NCI-H187 (cell line): ENCODE data around the gene INSM1.

ENCODE experiments used
- DNase-seq, 2 experiments: peaks; one replicate each; lab custom pipeline; 2025; lab: John Stamatoyannopoulos, UW

The INSM1 gene

DNA sequence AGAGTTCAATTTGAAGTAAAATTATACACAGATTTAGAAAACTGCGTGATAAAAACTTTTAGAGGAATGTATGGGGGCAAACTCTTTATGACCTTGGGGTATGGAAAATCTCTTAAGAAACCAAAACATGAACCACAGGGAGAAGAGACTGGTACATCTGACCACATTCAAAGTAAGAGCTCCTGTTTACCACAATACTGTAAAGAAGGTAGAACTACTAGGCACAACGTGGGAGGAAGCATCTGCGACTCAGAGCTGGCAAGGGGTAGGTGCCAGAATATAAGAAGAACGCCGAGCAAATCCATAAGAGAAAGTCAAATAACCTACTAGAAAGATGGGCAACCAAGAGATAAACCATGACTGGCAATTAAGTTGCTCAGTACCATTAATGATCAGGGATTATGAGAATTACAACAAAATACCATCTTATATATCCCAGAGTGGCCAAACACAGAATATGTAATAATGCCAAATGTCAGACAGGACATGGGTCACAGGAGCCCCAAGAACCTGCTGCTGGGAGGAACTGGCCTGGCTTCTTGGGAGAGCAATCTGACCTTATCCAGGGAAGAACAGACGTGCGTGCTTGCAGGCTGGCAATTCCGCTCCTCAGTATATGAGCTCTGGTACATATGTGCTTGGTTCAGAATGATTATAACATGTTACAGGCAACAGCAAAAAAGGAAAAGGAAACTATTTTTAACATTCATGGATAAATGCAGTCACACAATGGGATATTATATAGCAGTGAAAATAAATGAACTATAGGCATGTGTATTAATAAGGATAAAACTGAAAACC lies 50.2 kb downstream of the INSM1 start:
- DNase-seq, result no peak
